ENCODE data around the gene KIF13A. TPM values are rescaled to one million over a fixed set of nuclear protein-coding genes. Genes with fewer than 3 reads are reported as not detected.
"Not testable (repeated sequence)": the region's sequence is repeated elsewhere in the genome, so short reads cannot be mapped to it uniquely, and the experiment has no call there.

The KIF13A gene
- total RNA-seq, 1 experiment from 2014 or later, result 14.1 TPM

DNA sequence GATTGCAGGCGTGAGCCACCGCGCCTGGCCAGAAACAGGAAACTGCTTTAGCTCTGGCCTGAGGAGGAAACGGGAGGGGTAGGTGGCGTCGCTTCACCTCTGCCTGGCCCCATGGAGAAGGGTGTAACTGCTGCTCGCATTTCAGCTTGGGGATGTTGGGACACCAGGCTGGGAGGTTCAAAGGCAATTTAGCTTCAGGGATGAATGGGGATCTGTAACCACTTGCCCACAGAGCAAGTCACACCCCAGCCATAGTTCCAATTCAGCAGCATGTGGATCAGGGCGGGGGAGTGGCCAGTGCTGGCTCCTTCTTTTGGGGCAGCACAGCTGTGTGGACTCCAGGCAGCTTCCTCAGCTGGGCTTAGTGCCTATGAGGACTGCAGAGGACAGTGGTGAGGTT lies 245.9 kb downstream of the KIF13A start:
- no TSS peak for BruUV-seq (replicated peaks)
- DNase-seq, result no peak
- CTCF ChIA-PET, result no interaction called here
- H3K4me3 Mint-ChIP-seq (ENCODE audit: low read depth, unreplicated experiment), result no peak overlapping the region
- intact Hi-C loops (cut with micrococcal nuclease; ENCODE audit: unreplicated experiment), result no loop called here
- no peaks in the 10 kb centered on the region for H3K36me3 Mint-ChIP-seq (ENCODE audit: insufficient read depth, unreplicated experiment)
- H3K27ac Mint-ChIP-seq (ENCODE audit: unreplicated experiment), result no peak overlapping the region
- H3K9me3 Mint-ChIP-seq (ENCODE audit: low read depth, unreplicated experiment), result peaks cover 3% of the 10 kb centered on the region
- H3K4me1 Mint-ChIP-seq (ENCODE audit: low read depth, unreplicated experiment), result no peaks in the 10 kb centered on the region
- H3K27me3 Mint-ChIP-seq (ENCODE audit: unreplicated experiment), result no peaks in the 10 kb centered on the region
- TF ChIP-seq, protein P1, sequence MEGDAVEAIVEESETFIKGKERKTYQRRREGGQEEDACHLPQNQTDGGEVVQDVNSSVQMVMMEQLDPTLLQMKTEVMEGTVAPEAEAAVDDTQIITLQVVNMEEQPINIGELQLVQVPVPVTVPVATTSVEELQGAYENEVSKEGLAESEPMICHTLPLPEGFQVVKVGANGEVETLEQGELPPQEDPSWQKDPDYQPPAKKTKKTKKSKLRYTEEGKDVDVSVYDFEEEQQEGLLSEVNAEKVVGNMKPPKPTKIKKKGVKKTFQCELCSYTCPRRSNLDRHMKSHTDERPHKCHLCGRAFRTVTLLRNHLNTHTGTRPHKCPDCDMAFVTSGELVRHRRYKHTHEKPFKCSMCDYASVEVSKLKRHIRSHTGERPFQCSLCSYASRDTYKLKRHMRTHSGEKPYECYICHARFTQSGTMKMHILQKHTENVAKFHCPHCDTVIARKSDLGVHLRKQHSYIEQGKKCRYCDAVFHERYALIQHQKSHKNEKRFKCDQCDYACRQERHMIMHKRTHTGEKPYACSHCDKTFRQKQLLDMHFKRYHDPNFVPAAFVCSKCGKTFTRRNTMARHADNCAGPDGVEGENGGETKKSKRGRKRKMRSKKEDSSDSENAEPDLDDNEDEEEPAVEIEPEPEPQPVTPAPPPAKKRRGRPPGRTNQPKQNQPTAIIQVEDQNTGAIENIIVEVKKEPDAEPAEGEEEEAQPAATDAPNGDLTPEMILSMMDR (IDR thresholded peaks at IDR 0.05; ENCODE audit: unreplicated experiment), result no peak

DNA sequence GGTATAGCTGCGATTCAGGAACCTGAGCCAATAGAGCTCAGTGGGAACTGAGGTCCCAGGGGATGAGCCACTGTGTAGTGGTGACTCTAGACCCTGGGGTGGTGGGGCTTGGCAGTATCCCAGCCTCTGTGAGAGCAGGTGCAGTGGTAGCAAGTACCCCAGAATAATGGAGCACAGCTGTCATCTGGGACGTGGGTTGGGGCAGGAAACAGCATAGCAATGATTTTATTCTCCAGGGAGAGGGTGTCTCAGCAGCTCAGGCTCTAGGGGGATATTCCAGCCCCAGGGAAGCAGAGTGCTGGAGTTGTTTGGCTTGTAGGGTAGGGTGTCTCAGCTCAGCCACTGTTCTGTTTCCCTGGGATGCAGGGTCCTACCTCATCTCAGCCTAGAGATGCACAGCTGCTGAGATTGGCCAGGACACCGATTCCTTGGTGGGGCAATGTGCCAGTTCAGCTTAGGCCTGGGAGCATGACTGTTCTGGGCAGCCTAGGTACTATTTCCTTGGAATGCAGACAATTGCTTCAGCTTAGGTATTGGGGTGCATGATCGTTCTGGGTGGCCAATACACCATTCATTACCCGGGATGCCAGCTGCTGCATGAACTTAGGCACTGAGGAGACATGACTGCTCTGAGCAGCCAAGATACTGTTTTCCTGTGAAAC lies 246.7 kb downstream of the KIF13A start:
- Mint-ChIP-seq H3K9me3 (ENCODE audit: low read depth, unreplicated experiment) (peaks cover 3% of the 10 kb centered on the region), H3K4me1 (ENCODE audit: low read depth, unreplicated experiment) (no peaks in the 10 kb centered on the region), H3K4me3 (ENCODE audit: low read depth, unreplicated experiment) (no peak overlapping the region), H3K36me3 (ENCODE audit: insufficient read depth, unreplicated experiment) (no peaks in the 10 kb centered on the region), H3K27ac (ENCODE audit: unreplicated experiment) (no peak overlapping the region), H3K27me3 (ENCODE audit: unreplicated experiment) (no peaks in the 10 kb centered on the region)
- no peak for DNase-seq
- TF ChIP-seq, protein P1 (IDR thresholded peaks at IDR 0.05; ENCODE audit: unreplicated experiment), result no peak
- CTCF ChIA-PET, result no interaction called here
- intact Hi-C loops (cut with micrococcal nuclease; ENCODE audit: unreplicated experiment), result no loop called here
- no TSS peak for BruUV-seq (replicated peaks)

GRCh38 chr6:17737704-17738252 lies 249.7 kb downstream of the KIF13A start:
- no TSS peak for BruUV-seq (replicated peaks)
- TF ChIP-seq, protein P1 (IDR thresholded peaks at IDR 0.05; ENCODE audit: unreplicated experiment), result no peak
- no peak for DNase-seq
- Mint-ChIP-seq H3K4me3 (ENCODE audit: low read depth, unreplicated experiment) (no peak overlapping the region), H3K27ac (ENCODE audit: unreplicated experiment) (no peak overlapping the region), H3K4me1 (ENCODE audit: low read depth, unreplicated experiment) (no peaks in the 10 kb centered on the region), H3K36me3 (ENCODE audit: insufficient read depth, unreplicated experiment) (no peaks in the 10 kb centered on the region), H3K9me3 (ENCODE audit: low read depth, unreplicated experiment) (peaks cover 3% of the 10 kb centered on the region), H3K27me3 (ENCODE audit: unreplicated experiment) (no peaks in the 10 kb centered on the region)
- intact Hi-C loops (cut with micrococcal nuclease; ENCODE audit: unreplicated experiment), result no loop called here
- CTCF ChIA-PET, result interaction anchor here (0.6 kb wide), 1 partner anchor 24 kb away, joined by 3 read pairs; no protein-coding TSS in a partner anchor

- CTCF ChIA-PET; H3K9me3 Mint-ChIP-seq (ENCODE audit: low read depth, unreplicated experiment); intact Hi-C loops (cut with micrococcal nuclease; ENCODE audit: unreplicated experiment); BruUV-seq (replicated peaks); H3K36me3 Mint-ChIP-seq (ENCODE audit: insufficient read depth, unreplicated experiment); DNase-seq; H3K27ac Mint-ChIP-seq (ENCODE audit: unreplicated experiment); H3K4me3 Mint-ChIP-seq (ENCODE audit: low read depth, unreplicated experiment); H3K27me3 Mint-ChIP-seq (ENCODE audit: unreplicated experiment); H3K4me1 Mint-ChIP-seq (ENCODE audit: low read depth, unreplicated experiment): not testable (repeated sequence)
These were observed 252.1 kb downstream of the KIF13A start for GRCh38 chr6:17735311-17735710.

DNA sequence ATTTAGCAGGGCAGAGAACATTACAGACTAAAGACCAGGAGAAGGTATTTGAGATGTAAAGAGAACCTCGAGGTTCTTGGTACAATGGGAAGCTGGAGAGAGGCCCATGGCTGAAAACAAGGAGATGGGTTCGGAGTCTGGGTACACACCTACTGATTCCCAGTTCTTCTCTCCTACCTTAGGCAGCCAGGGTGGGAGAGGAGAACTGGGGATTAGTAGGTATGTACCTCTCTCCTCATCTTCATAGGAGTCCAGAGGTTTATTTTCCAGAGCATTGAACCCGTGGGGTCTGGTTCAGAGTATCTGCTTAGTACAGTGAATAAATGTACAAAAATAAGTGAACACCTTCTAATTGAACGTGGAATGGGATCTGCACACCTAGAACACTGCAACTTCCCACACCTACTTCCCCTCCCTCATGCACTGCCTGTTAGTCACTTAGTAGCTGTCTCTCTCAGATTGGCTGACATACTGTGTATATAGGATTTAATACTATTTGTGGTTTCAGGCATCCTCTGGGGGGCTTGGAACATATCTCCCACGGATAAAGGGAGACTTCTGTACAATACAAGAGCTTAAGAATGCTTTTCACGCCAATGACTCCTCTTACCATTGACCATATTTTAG lies 257.2 kb downstream of the KIF13A start:
- intact Hi-C loops (cut with micrococcal nuclease; ENCODE audit: unreplicated experiment), result no loop called here
- Mint-ChIP-seq H3K9me3 (ENCODE audit: low read depth, unreplicated experiment) (no peaks in the 10 kb centered on the region), H3K36me3 (ENCODE audit: insufficient read depth, unreplicated experiment) (no peaks in the 10 kb centered on the region), H3K4me1 (ENCODE audit: low read depth, unreplicated experiment) (no peaks in the 10 kb centered on the region), H3K4me3 (ENCODE audit: low read depth, unreplicated experiment) (no peak overlapping the region), H3K27me3 (ENCODE audit: unreplicated experiment) (no peaks in the 10 kb centered on the region), H3K27ac (ENCODE audit: unreplicated experiment) (no peak overlapping the region)
- TF ChIP-seq, protein P1 (IDR thresholded peaks at IDR 0.05; ENCODE audit: unreplicated experiment), result no peak
- CTCF ChIA-PET, result no interaction called here
- no TSS peak for BruUV-seq (replicated peaks)
- DNase-seq, result no peak

Measured in Calu3 (cell line).